HG03565 (cell line): ENCODE data around the gene LCN6.
"Not testable (repeated sequence)": the region's sequence is repeated elsewhere in the genome, so short reads cannot be mapped to it uniquely, and the experiment has no call there.

Experiments used
- ATAC-seq: cut with Tn5 transposase; IDR thresholded peaks from one replicate; pipeline ENCODE4 v1.9.1; 2021; ENCODE audit warnings: mild to moderate bottlenecking, moderate library complexity; ENCODE audit not compliant: unreplicated experiment

Gene LCN6

GRCh38 chr9:136748201-136748600 is at the start of gene LCN6:
LCN6 (minus strand) TSS chr9:136748525; CDS start chr9:136748483, 42 bp downstream.
- ATAC-seq, result no peak

GRCh38 chr9:136796775-136797347 is 48.5 kb upstream of the LCN6 start:
- not testable (repeated sequence) for ATAC-seq

GRCh38 chr9:136796238-136796774 is 48.0 kb upstream of the LCN6 start, which contains the start of gene CCDC183:
CCDC183 (plus strand) TSS chr9:136796338; CDS start chr9:136796398, 60 bp downstream.
- ATAC-seq, result no peak

- no peak for ATAC-seq
These were observed 46.6 kb upstream of the LCN6 start for GRCh38 chr9:136795000-136795348.

GRCh38 chr9:136794281-136794999 is 46.1 kb upstream of the LCN6 start:
- ATAC-seq, result no peak

GRCh38 chr9:136793086-136793946 is 45.0 kb upstream of the LCN6 start:
- ATAC-seq, result no peak

GRCh38 chr9:136792321-136793085 is 44.2 kb upstream of the LCN6 start:
- no peak for ATAC-seq

- no peak for ATAC-seq
These were observed 43.4 kb upstream of the LCN6 start for GRCh38 chr9:136791516-136792276.

GRCh38 chr9:136790640-136791515 is 42.6 kb upstream of the LCN6 start, which contains the start of gene TMEM141:
TMEM141 (plus strand) TSS chr9:136791344; CDS start chr9:136791371, 27 bp downstream.
- ATAC-seq, result peak; percentile 71

GRCh38 chr9:136789523-136789937 is 41.2 kb upstream of the LCN6 start:
- ATAC-seq, result no peak

GRCh38 chr9:136788644-136789522 is 40.6 kb upstream of the LCN6 start:
- not testable (repeated sequence) for ATAC-seq

- ATAC-seq, result no peak
These were observed 39.5 kb upstream of the LCN6 start for GRCh38 chr9:136787690-136788400.

- not testable (repeated sequence) for ATAC-seq
These were observed 38.7 kb upstream of the LCN6 start for GRCh38 chr9:136786983-136787382.

- no peak for ATAC-seq
These were observed 38.1 kb upstream of the LCN6 start for GRCh38 chr9:136786451-136786850.

- not testable (repeated sequence) for ATAC-seq
These were observed 37.4 kb upstream of the LCN6 start for GRCh38 chr9:136785565-136786355.

GRCh38 chr9:136784997-136785361 is 36.7 kb upstream of the LCN6 start:
- ATAC-seq, result peak; percentile 53
